GM18502 (cell line): ENCODE data around the gene PRKAR2A.

Experiments
- ATAC-seq: cut with Tn5 transposase; IDR thresholded peaks from one replicate; pipeline ENCODE4 v1.9.1; 2021; ENCODE audit warnings: mild to moderate bottlenecking; ENCODE audit not compliant: unreplicated experiment, poor library complexity

The PRKAR2A gene

GRCh38 chr3:48847504-48848423 lies at the start of gene PRKAR2A:
Gene PRKAR2A (minus strand): TSS chr3:48847874. CDS start chr3:48847596, 278 bp downstream.
- peak; percentile 88 for ATAC-seq

GRCh38 chr3:48896936-48897335 lies 49.3 kb upstream of the PRKAR2A start:
- ATAC-seq, result no peak

GRCh38 chr3:48894516-48894915 lies 46.8 kb upstream of the PRKAR2A start:
- ATAC-seq, result no peak

GRCh38 chr3:48891606-48892005 lies 43.9 kb upstream of the PRKAR2A start:
- ATAC-seq, result no peak

- ATAC-seq, result no peak
These were observed 38.1 kb upstream of the PRKAR2A start for GRCh38 chr3:48885753-48886152.

DNA sequence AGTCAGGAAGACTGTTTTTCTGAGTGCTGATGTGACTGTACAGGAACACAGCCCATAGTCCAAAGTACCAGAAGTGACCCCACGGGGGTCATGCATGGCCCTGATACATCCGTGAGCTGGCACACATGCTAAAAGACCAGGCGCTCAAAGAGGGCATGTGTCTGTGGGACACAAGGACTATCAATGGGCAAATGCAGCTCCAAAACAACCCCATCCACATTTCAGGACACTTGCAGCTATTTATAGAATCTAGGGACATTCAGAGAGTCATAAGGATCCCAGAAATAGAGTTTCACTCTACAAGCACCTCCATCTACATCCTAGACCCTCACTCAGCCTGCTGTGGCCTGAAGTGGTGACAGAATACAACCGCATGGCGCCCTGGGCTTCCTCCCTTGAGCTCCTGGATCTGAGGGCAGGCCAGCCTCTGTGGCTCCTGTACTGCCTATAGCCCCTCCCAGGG lies 34.0 kb upstream of the PRKAR2A start:
- ATAC-seq, result no peak

GRCh38 chr3:48881006-48881405 lies 33.3 kb upstream of the PRKAR2A start:
- no peak for ATAC-seq

DNA sequence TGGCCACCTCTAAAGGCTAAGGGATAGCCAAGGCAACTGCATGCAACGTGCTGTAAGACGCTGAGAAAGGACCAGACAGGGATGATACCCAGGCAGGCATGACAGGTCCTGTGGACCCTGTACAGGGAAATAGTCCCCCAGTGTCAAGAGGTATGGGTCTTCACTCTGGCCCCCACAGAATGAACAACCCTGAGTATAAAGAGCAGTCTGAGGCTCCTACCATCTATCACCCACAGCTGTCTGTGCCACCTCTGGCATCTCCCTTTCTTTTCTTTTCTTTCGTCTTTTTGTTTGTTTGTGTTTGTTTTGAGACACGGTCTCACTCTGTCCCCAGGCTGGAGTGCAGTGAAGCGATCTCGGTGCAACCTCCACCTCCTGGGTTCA lies 32.3 kb upstream of the PRKAR2A start:
- ATAC-seq, result no peak

- ATAC-seq, result no peak
These were observed 31.8 kb upstream of the PRKAR2A start for GRCh38 chr3:48879307-48879993.

DNA sequence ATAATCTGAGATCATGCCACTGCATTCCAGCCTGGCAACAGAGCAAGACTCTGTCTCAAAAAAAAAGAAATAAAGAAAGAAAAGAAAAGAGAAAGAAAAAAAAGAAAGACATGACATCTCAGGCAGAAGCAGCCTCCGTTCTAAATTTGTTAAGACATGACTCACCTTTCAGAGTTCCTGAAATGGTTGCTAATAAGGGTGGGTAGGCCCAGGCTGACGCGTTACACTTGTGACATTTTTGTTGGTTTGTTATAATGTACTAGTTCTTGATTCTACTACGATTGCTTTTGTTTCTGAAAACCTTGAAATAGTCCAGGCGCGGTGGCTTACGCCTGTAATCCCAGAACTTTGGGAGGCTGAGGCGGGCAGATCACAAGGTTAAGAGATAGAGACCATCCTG lies 30.0 kb upstream of the PRKAR2A start:
- no peak for ATAC-seq

GRCh38 chr3:48863122-48863521 lies 15.4 kb upstream of the PRKAR2A start:
- no peak for ATAC-seq

DNA sequence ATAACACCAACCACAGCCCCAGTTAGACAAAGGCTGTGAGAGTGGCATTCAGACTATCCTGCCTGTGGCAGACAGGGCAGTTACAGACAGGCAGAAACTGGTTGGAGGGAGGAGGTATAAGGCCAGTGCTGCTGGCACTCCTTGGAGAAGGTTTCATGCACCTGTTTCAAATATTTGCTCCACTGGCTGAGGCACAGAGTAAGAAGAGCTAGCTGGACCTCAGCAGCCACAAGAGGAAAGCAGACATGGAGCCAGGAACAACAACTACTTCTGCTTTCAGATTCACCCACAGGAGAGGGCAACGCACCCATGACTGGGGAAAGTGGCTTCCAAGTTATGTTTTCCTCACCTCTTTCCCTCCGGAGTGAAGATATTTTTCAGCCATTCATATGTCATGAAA lies 11.5 kb upstream of the PRKAR2A start:
- no peak for ATAC-seq

DNA sequence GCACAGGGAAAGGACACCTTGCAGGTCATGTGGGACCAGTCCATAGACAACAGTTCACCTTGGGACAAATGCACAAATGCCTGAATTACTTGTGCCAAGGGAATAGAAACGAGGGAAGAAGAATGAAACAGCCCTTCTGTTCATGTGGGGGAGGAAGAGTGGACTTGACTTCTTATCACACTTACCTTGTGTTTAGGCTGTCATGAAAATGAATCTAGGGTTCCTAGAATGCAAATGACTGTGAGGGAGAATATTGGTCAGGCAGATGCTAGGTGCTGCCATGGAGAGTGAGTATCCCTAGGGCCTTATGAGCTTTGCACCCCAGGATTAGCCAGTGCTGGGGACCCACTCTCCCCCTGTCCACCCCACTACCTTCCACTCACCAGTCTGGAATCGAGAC lies 11.0 kb upstream of the PRKAR2A start:
- ATAC-seq, result no peak

DNA sequence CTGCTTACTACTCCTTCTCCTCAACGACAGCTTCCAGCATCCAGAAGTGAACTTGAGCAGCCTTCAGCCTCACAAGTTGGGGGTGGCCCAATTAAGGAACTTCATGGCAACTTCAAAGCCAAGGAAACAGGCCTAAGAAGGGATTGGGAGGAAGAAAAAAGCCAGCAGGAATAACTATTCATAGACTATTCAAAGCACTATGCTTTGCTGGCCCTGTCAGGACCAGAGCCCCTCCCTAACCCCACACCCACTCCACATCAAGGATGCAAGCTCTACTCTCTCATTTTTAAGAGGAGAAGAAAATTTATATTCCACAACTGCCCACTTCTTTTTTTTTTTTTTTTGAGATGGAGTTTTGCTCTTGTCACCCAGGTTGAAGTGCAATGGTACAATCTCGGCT lies 10.0 kb upstream of the PRKAR2A start:
- ATAC-seq, result no peak

DNA sequence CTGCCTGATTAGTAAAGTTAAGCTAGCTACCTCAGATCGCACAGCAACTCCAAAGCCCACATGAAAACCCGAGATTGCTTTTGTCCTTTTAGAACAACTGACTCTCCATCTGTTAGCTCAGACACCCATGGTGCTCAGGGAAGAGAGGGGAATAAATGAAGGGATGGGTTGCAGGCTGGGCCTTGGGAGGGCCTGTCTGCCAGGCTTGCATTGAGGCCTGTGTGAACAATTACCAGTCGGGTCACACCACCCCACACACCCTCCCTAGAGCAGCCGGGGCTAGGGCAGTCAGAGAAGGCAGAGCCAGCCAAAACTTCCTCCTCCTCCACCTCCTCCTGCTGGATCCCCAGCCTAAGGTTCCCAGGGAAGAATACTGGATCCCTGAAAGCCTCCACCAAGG lies 8.8 kb upstream of the PRKAR2A start:
- no peak for ATAC-seq

DNA sequence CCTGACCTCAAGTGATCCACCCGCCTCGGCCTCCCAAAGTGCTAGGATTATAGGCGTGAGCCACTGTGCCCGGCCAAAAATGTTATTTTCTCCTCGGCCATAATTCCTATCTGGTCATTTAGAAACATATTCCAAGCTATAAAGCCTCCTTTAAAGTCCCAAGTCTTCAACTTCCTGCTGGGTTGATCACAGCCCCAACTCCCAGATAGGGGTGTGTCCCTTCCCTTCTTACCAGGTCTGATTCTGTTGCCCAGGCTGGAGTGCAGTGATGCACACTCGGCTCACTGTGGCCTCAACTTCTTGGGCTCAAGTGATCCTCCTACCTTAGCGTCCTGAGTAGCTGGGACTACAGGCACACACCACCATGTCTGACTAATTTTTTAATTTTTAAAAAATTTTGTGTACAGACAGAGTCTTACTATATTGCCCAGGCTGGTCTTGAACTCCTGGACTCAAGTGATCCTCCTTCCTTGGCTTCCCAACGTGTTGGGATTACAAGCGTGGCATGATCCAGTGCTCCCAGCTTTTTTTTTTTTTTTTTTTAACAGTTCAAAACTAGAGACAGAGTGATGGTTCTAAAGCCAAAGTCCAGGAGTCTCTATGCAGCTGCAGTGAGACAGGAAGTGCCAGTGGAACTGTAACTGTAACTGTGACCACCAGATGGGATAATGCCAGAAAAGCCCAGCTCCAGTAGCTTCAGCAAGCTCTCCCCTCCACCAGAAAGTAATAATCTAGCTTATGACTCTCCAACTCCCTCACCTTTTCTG lies 8.2 kb upstream of the PRKAR2A start:
- no peak for ATAC-seq

- no peak for ATAC-seq
These were observed 4.5 kb upstream of the PRKAR2A start for GRCh38 chr3:48852151-48852550.

- no peak for ATAC-seq
These were observed 3.7 kb upstream of the PRKAR2A start for GRCh38 chr3:48851407-48851806.

DNA sequence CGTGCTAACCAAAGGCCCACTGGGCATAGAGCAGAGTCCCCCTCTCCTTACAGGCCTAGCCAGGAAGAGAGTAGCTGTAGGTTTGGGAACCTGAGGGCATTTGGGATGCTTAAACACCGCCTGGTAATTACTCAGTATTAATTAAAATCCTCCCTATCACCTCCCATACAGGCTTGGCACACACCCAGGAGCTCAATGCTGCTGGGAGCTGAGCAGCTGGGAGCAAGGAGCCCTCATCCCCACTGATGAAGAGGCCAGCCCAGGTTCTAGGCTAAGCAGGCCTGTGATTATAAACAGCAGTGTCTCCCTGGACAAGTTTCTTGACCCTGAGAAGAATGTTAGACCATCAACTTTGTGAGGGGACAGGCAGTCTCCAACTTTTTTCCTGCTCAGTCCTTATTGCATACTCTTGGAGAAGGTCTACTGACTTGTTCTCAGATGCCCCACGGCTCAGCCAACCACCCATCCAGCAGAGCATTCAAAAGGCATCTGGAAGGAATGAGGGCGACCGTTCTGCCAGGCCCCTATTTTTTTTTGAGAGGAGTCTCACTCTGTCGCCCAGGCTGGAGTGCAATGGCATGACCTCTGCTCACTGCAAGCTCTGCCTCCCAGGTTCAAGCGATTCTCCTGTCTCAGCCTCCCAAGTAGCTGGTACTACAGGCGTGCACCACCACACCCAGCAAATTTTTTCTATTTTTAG lies 1.3 kb upstream of the PRKAR2A start:
- no peak for ATAC-seq

GRCh38 chr3:48847053-48847503 lies 596 bp downstream of the PRKAR2A start:
- ATAC-seq, result peak; percentile 45
